ENCODE data around the gene MARCHF3.
"Not testable (repeated sequence)": the region's sequence is repeated elsewhere in the genome, so short reads cannot be mapped to it uniquely, and the experiment has no call there.

DNA sequence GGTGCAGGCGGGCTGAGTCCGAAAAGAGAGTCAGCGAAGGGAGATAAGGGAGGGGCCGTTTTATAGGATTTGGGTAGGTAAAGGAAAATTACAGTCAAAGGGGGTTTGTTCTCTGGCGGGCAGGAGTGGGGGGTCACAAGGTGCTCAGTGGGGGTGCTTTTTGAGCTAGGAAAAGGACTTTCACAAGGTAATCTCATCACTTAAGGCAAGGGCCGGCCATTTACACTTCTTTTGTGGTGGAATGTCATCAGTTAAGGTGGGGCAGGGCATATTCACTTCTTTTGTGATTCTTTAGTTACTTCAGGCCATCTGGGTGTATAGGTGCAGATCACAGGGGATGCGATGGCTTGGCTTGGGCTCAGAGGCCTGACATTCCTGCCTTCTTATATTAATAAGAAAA lies 191.0 kb downstream of the MARCHF3 start:
- TF ChIP-seq, protein P1, sequence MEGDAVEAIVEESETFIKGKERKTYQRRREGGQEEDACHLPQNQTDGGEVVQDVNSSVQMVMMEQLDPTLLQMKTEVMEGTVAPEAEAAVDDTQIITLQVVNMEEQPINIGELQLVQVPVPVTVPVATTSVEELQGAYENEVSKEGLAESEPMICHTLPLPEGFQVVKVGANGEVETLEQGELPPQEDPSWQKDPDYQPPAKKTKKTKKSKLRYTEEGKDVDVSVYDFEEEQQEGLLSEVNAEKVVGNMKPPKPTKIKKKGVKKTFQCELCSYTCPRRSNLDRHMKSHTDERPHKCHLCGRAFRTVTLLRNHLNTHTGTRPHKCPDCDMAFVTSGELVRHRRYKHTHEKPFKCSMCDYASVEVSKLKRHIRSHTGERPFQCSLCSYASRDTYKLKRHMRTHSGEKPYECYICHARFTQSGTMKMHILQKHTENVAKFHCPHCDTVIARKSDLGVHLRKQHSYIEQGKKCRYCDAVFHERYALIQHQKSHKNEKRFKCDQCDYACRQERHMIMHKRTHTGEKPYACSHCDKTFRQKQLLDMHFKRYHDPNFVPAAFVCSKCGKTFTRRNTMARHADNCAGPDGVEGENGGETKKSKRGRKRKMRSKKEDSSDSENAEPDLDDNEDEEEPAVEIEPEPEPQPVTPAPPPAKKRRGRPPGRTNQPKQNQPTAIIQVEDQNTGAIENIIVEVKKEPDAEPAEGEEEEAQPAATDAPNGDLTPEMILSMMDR (IDR thresholded peaks at IDR 0.05; ENCODE audit: insufficient read depth, low read depth, low read length), result not testable (repeated sequence)
- TF ChIP-seq EZH2 (IDR thresholded peaks at IDR 0.05; ENCODE audit: insufficient read depth, low read length), result not testable (repeated sequence)
